Stimulated activated naive CD4-positive, alpha-beta T cell treated with Interleukin-2 at 50 U/mL for 16 hours (primary cell): ENCODE measurements around the gene SLC39A2.
"Not testable (repeated sequence)": the region's sequence is repeated elsewhere in the genome, so short reads cannot be mapped to it uniquely, and the experiment has no call there.

Source experiments
- DNase-seq: peaks from one replicate; lab custom pipeline; 2025; lab: John Stamatoyannopoulos, UW

SLC39A2 gene

DNA sequence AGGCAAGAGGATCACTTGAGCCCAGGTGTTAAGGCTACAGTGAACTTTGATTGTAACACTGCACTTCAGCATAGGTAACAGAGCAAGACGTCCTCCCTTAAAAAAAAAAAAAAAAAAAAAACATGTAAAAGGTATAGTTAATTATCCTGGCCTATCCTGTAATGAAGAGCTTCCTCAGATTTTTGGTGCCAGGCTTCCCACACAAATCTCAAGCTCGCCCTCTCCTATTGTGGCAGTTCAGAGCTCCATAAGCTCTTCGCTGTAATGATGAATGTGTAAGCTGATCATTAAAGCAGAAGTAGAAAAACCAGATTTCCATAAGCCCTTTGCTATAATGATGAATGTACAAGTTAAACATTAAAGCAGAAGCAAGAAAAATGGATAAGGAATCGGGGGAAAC lies 2.0 kb upstream of the SLC39A2 start:
- DNase-seq = no peak

DNA sequence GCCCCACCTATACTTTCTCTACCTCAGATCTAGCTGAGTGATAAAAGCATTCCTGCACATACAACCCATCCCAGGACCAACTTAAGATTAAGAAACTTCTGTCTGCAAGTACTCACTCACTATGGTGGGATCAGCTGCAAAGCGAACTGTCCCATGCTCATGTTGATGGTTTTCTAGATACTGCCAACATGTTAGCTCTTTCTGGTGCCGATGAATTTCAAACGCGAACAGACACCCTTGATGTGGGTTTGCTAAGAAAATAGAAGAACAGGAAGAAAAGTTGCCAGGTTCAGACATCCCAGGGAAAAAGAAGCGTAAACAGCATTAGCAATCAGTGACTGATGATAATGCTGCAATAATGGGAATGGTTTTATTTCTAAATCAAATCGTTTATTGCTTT lies 1.5 kb upstream of the SLC39A2 start:
- no peak for DNase-seq

DNA sequence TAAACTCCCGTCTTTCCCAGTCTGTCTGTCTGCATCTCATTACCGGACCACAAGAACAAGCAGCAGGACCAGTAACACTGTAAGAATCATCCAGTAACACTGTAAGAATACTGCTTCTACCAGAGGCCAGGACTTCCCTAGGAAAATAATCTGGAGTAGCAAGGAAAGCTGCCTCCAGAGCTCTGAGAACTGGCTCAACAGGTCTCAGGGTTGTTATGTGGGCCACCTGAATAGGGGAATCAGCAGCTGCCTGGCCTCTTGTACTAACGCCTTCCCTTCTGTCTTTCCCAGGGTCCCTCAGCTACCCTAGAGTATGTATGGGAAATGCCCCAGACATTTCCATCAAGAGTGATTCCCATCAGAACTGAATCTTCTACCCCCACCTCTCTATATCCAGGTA lies 954 bp upstream of the SLC39A2 start:
- no peak for DNase-seq

DNA sequence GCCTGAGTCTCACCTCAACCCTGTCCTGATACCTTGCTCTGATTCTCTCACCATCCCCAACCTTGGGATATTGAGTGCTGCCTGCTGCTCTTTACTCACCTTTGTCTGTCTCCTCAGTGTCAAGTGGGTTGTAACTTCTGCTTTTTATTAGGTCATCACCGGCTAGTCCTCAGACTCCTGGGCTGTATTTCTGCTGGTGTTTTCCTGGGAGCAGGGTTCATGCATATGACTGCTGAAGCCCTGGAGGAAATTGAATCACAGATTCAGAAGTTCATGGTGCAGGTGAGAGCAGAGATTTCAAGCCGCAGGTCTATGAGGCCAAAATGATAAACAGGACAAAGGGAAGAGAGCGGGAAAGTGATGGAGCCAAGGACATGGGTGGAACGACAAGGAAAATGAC lies 498 bp downstream of the SLC39A2 start:
- no peak for DNase-seq

DNA sequence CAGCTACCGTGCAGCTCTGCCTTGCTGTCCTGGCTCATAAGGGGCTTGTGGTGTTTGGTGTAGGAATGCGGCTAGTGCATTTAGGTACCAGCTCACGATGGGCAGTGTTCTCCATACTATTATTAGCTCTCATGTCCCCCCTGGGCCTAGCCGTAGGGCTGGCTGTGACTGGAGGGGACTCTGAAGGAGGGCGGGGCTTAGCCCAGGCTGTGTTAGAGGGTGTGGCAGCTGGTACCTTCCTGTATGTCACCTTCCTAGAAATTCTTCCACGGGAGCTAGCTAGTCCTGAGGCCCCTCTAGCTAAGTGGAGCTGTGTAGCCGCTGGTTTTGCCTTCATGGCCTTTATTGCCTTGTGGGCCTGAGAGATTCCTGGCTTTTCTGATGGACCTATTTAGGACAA lies 2.1 kb downstream of the SLC39A2 start:
- DNase-seq = no peak

DNA sequence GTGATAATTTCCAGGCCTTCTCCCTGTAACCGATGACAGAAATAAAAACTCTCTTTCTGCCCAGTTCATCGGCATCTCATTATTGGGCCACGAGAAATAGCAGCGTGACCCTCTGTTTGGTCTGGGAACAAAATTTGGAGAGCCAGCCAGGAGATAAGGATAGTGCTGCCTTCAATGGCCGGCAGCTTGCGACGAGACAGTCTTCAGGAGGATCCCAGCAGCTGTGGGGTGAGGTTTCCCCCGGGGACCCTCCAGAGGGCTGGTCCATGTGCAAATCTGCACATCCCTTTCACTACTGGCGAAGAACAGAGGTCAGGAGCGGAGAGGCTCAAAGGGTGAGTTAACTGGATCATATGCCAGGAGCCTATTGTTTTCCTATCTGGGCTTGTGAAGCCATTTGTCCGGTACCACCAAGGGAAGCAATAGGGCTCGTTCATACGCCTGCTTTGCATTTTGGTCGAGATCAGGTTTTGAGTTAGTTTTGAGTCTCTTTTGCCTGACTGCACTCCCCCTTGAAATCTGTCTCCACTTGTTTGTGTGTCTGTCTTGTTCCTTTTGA lies 4.8 kb downstream of the SLC39A2 start:
- no peak for DNase-seq

DNA sequence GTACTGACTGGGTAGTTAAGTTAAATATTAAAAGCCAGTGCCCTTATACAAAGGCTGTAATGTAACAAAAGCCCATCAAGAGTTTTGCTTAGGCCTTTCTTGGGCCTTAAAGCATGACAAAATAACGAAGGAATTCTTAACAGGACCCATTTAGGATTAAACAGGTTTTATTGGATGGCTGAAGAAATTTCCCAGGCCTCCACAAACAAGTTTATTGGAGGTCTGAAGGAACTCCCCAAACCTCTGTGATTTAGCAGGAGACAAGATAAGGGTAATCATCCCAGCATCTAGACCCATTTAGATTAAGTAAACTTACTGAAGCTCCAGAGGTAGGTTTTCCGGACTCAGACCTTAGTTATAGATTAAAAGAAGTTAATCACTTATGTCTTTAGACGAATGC lies 10.6 kb downstream of the SLC39A2 start:
- DNase-seq = not testable (repeated sequence)

DNA sequence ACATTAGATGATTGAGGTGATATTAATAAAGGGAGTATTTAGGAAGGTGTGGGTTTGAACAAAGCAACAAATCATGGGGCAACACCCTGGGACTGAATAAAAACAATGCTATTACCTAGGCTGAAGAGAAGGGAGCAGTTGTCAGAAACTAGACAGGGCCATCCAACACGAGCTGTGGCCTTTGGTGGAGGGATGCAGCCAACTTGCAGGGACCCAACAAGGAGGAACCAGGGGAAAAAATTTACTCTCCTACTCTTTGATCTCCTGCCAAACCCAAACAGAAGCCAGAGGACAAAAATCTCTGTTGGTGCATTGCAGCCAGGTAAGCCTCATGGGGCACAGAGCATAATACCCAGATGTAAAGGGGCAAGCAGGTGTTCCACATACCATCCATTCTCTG lies 12.0 kb downstream of the SLC39A2 start:
- no peak for DNase-seq

DNA sequence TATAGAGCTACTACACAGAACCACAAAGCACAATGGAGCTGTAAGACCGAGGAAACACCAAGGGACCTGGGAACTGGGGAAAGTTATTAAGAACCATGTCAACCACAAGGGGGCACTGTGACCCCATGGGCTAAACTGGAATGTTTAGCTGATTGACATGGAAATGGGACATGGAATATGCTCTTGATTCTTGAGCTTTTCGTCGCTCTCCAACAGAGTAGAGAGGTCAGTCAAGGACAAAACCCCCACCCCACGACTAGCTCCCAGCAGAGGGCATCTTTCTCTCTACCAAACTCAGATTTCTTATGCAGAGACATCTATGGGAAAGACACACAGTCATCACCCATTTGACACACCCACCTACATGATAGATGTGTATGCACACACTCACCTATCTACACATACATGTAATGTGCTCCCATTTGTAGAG lies 15.7 kb downstream of the SLC39A2 start:
- DNase-seq = peak; percentile 69

DNA sequence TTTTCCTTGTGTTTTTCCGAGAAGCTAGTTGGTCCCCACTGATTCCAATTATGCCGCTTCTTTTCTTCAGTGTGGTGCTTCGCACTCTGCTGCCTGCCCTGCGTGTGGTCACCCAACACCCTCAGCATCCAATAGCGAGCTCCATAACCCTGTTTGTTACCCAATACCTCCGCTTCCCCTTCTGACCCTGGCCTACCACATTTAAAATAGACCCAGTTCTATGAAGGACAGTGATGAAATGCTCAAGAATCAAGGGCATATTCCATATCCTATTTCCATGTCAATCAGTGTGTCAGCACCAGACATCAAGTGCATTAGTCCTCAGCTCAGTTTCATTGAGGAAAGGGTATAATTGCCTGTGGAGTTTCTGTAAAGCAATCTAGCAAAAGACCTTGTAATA lies 16.2 kb downstream of the SLC39A2 start:
- no peak for DNase-seq

DNA sequence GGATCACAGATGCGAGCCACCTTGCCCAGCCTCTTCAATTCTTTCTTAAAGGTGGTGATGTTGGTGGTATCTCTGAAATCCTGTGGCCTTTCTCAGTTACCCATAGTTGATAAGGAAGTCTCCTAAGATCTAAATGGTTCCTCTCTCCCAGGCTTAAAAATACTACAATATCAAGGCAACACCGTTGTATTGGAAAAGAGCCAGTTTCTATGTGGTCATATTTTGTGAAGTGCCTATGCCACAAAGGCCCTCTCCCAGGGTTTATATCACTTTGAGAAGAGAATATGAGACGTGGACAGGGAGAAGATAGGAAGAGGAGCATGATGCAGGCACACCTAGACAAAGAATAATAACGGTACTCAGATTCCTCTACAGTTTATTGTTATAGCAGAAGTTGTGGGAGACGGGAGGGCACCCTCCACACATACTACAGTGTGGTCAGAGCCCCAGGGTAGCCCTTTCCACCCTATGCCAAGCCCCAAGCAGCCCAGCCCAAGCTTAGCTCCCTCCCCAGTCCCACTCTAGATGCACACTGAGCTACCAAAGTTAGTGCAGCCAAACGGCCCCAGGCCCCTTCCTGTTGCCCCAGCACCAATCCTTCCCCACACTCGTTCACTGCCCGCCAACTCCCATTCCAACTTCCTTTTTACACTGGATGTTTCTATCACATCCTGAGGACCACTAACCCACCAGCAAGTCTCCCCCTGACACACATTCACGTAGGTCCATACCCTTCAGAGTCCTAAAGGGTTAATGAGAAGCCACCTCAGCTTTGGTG lies 17.5 kb downstream of the SLC39A2 start:
- DNase-seq = no peak

DNA sequence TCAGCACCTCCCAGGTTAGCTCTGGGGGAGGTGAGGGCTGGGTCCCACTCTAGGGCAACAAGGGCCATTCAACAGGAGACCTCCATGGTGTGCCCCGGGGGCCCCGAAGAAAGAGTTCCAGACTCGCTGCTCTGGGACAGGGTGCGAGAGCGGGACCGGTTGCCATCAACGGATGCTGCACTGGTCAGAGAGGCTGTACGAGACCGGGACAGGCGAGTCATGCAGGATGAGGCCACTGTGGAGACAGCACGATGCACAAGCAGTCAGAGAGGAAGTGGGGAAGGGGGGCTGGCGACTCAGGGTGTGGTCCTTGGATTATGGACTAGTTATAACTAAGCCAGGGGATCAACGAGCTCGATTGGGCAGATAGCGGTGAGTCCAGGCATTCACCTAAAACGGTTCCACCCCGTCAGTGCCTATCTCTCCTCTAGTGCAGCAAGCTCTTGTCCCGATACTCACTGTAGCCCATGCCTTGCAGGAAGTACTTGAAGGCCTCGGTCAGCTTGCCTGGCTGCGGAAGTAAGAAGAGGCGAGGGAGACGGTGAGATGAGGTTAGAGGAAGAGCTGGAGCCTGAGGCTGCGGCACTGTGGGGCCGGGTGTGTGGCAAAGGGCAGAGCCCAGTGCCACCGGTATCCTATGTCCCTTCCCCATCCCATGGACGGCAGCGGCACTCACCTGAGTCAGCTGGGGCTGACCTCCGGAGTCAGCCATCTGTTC lies 18.6 kb downstream of the SLC39A2 start:
- DNase-seq = no peak

DNA sequence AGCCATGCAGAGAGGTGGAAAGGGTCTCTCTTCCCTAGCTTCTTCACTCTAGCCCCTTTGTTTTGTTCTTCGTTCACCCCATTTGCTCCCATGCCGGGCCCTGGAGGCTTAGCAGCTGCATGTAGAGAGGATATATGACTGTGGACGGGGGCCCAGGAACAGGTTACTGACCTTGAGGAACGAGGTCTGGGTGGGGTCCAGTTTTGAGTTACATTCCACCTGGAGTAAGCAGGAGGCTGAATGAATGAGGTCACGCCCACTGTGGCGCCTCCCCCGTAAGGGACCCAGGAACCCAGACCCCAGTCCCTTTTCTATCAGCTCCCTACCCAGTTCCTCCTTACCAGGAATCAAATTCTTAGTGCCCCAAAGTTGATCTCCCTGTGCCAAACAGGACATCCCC lies 19.2 kb downstream of the SLC39A2 start:
- DNase-seq = no peak

DNA sequence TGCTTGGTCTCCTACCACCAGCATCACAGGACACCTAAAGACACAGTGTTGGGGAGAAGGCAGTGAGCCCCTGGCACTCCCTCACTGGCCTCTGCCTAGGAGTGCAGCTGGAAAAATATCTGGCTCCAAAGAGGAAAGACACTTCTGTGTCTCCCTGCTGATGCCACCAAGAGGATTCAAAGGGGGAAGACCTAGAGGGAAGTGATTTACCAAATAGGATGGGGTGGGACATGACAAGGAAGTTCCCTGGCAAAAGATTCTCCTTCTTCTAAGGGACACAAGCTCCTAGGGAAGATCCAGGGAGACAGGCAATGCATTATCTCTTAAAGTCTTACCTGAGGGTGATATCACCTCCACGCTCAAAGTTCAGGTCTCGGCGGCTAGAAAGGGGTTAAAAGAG lies 19.7 kb downstream of the SLC39A2 start:
- no peak for DNase-seq

DNA sequence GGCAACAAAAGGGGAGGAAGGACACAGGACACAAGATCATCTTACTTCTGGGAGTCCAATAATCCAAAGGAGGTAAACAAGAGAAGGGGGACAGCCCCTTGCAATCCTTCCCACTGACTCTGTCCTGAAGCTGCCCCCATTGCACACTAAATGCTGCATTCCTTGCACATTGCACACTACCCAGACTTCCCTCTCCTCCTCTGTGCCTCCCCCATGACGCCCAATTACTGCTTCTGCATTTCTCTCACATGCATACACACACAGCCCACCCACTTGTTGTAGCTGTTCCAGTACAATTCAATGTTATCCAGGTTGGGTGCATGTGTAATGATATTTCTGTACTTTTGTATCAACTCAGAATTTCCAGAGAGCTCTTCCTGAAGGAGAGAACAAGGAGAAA lies 20.3 kb downstream of the SLC39A2 start:
- no peak for DNase-seq

DNA sequence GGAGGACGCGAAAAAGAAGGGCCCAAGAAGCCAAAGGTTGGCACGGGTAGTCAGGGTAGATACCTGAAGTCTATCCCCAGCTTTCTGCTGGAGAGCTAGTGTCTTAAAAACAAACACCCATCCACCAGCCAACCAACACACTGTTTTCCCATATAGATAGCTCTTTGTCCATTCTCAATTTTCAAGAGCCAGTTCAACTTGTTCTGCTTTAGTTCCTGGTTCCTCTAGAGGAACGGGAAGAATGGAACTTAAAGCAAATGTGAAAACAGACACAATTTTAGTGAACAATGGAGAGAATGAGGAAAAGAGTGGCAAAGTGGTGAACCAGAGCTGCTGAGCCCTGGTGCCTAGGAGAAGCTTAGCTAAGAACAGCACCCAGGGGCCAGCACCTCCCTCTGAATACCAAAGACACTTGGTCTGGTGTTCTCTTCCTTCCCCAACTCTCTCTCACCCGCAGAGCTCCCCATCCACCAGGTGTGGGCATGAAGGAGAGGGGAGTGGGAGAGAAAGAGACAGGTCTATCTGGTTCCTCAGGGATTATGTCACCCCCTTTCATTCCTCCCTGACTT lies 22.0 kb downstream of the SLC39A2 start:
- DNase-seq = no peak

DNA sequence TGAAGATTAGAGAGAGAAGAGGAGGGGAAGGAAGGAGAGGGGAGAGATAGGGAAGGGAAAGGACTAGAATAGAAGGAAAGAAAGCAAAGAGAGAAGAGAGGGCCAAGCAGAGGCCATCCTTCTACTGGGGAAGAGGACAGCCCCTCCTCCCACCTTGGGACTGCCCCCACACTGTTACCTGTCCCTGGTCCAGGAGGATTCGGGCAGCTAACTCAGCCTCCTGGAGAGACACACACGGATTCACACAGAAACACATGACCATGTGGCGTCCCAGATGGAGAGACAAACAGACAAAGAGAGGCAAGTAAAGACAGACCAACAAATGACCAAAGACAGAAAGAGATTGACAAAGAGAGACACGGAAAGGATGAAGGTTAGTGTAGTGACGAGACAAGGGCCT lies 23.6 kb downstream of the SLC39A2 start:
- DNase-seq = no peak

DNA sequence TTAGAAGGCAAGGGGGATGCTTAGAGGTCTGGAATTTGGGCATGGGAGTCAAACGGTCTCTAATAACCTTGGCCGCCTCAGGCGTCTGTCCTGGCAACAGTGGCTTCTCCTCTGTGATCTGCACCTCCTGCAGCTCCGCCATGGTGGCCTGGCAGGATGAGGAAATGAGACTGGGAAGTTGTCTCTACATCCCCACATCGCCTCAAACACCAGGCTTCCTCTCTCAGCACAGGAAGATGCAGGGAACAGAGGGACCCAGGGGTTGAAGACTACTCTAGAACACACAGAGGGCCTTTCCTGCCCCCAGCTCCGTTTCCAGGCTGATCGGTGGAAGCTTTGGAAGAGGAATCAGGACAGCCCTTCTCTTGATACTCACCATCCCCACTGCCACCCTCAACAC lies 24.1 kb downstream of the SLC39A2 start:
- DNase-seq = no peak

DNA sequence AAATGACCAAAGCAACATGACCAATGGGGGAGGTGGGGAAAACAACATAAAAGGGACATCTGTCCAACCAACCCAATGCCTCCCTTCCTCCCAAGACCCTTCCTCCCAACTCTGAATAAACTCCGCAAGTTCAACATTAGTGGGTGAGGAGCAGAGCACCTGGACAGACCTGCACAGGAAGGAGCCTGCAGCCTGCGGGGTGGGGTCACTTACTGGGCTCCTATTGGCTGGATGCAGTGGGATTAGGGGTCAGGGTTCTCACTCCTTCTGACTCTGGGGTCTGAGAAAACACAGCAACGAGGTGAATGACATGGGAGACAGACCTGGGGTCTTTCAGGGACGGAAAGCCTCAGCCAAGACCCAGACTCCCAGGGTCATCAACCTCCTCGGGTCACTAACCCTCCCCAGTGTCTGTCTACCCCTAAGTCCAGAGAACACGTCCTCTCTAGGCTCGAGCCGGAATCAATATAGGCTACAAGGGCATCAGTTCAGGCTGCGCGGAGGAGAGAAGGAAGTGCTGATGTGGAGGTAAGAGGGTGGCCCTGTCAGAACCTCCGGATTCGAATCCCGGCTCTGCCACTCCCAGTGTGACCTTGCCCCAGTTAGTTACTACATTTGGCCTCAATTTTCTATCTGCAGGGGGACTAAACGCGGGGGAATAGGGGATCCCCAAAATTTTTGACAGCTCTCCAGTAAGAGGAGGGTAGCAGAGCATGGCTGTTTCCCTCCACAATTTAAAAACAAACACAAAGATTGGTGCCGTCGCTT lies 24.9 kb downstream of the SLC39A2 start:
- no peak for DNase-seq

DNA sequence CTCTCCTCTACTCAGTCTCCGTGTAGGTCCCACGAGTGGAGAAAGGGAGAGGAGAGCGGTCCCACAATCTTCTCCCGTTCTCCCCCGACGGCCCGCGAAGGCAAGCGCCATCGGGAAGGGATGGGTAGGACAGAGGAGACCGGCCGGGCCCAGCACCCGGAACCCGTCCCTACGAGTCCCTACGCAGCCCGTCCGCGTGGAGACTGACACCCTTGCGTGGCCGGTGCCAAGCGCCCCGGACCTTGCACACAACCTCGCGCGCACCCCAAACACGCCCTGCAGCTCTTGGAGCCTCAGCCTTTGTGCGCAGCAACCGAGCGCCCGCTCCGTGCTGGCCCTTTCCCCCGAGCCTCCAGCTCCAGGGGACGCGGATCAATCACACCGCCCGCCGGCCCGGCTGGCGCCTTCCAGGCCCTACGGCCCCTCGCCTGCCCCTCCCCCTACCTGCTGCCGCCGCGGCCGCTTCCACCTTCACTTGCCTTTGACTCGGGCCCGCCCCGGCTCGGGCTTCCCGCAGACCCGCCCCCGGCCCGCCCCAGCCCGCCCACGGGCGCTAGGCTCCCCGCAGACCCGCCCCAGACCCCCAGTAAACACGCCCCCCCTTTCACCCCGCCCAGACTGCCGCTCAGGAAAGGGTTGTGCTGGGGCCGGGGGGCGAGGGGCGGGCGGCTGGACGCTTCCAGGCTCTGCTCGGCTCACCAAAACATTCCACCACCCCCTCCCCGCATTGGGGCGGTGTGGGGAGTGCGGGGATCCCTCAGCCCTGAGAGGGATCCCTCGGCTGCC lies 25.7 kb downstream of the SLC39A2 start, which contains the start of gene NDRG2:
Gene NDRG2 (minus strand): TSS at position 477 of the 786 bp plus-strand sequence. CDS start 1,746 bp downstream, outside the sequence.
- peak; percentile 68 for DNase-seq
